Measurements from ENCODE around the gene TTC13. TPM values are rescaled to one million over a fixed set of nuclear protein-coding genes. Genes with fewer than 3 reads are reported as not detected.

TTC13 gene
- total and polyA plus RNA-seq, 10 donors: 16.2 to 86.6 (median 38.8) TPM

- Histone ChIP-seq H3K4me1 (no peaks in the 10 kb centered on the region), H3K9me3 (peaks cover 0 to 20% (median 4%) of the 10 kb centered on the region in 8 donors), H3K27ac (no peak overlapping the region), H3K36me3 (no peaks in the 10 kb centered on the region), H3K4me3 (no peak overlapping the region), H3K27me3 (replicated peaks in 1 of 7) (peaks cover 0 to 58% (median 9%) of the 10 kb centered on the region in 7 donors)
- no peak for DNase-seq
- intact Hi-C loops (cut with DNase I; ENCODE audit: low total_unique reads): no loop called here
- WGBS, 5 donors: 84 to 91% (median 86%) methylated on average over 4 of the region's 4 CpGs
- TF ChIP-seq CTCF (IDR thresholded peaks at IDR 0.05 in 8 of 11, conservative IDR thresholded peaks at IDR 0.05 in 3 of 11) (no peak), POLR2A (IDR thresholded peaks at IDR 0.05) (no peak), POLR2AphosphoS5 (IDR thresholded peaks at IDR 0.05) (no peak)
These were observed 94.7 kb downstream of the TTC13 start for GRCh38 chr1:230883967-230884366.

- DNase-seq: no peak
These were observed 98.9 kb downstream of the TTC13 start for GRCh38 chr1:230879778-230880177.

GRCh38 chr1:230878591-230878990 lies 100.1 kb downstream of the TTC13 start:
- TF ChIP-seq CTCF (IDR thresholded peaks at IDR 0.05 in 8 of 11, conservative IDR thresholded peaks at IDR 0.05 in 3 of 11) (no peak), POLR2A (IDR thresholded peaks at IDR 0.05) (no peak), POLR2AphosphoS5 (IDR thresholded peaks at IDR 0.05) (no peak)
- no peak overlapping the region for H3K4me3 ChIP-seq
- intact Hi-C loops (cut with DNase I; ENCODE audit: low total_unique reads): no loop called here
- no peaks in the 10 kb centered on the region for H3K36me3 ChIP-seq
- no peaks in the 10 kb centered on the region for H3K9me3 ChIP-seq
- H3K27ac ChIP-seq: no peak overlapping the region
- no peaks in the 10 kb centered on the region for H3K4me1 ChIP-seq
- DNase-seq: no peak
- H3K27me3 ChIP-seq (replicated peaks in 1 of 7): peaks cover 0 to 69% (median 9%) of the 10 kb centered on the region in 7 donors
- 39 to 55% (median 44%) methylated on average over 5 of the region's 5 CpGs for WGBS, 5 donors

More at GRCh38 chr1:230879778-230880177, 98.9 kb downstream of the TTC13 start:
- intact Hi-C loops (cut with DNase I; ENCODE audit: low total_unique reads): no loop called here
- no peak for TF ChIP-seq POLR2AphosphoS5 (IDR thresholded peaks at IDR 0.05)
- no peak for TF ChIP-seq POLR2A (IDR thresholded peaks at IDR 0.05)
- no peak for TF ChIP-seq CTCF (IDR thresholded peaks at IDR 0.05 in 8 of 11, conservative IDR thresholded peaks at IDR 0.05 in 3 of 11)
- 25 to 36% (median 32%) methylated on average over 8 of the region's 8 CpGs for WGBS, 5 donors
- Histone ChIP-seq H3K4me1 (no peaks in the 10 kb centered on the region), H3K9me3 (peaks cover 0 to 10% (median 2%) of the 10 kb centered on the region in 8 donors), H3K27ac (no peak overlapping the region), H3K4me3 (no peak overlapping the region), H3K36me3 (no peaks in the 10 kb centered on the region), H3K27me3 (replicated peaks in 1 of 7) (peaks cover 0 to 76% (median 9%) of the 10 kb centered on the region in 7 donors)

GRCh38 chr1:230877924-230878590 lies 100.6 kb downstream of the TTC13 start:
- H3K27ac ChIP-seq: no peak overlapping the region
- no peak for TF ChIP-seq POLR2AphosphoS5 (IDR thresholded peaks at IDR 0.05)
- TF ChIP-seq POLR2A (IDR thresholded peaks at IDR 0.05): no peak
- TF ChIP-seq CTCF (IDR thresholded peaks at IDR 0.05 in 8 of 11, conservative IDR thresholded peaks at IDR 0.05 in 3 of 11): no peak

More at GRCh38 chr1:230877924-230878590, 100.6 kb downstream of the TTC13 start:
- intact Hi-C loops (cut with DNase I; ENCODE audit: low total_unique reads): no loop called here
- WGBS, 5 donors: 91 to 96% (median 94%) methylated on average over 4 of the region's 4 CpGs
- Histone ChIP-seq H3K4me1 (no peaks in the 10 kb centered on the region), H3K4me3 (no peak overlapping the region), H3K9me3 (no peaks in the 10 kb centered on the region), H3K36me3 (no peaks in the 10 kb centered on the region), H3K27me3 (replicated peaks in 1 of 7) (peaks cover 0 to 69% (median 9%) of the 10 kb centered on the region in 7 donors)
- no peak for DNase-seq

All from spleen (tissue), 11 donors.